Neuronal stem cell (in vitro differentiated cells): ENCODE results near the gene ATG9A.
A peak's percentile ranks its signal among the peaks of the same experiment; 100 is the strongest.

ENCODE experiments used
- DNase-seq: peaks from one replicate; pipeline ENCODE4 v3.0.0-alpha.2; 2013; ENCODE audit warnings: low spot score
- H2AFZ ChIP-seq: one replicate; pipeline ENCODE4 v1.6.1; 2013; ENCODE audit warnings: mild to moderate bottlenecking, low read length, inconsistent platforms
- H2AK5ac ChIP-seq: 2 replicates; pipeline ENCODE4 v1.6.1; 2013; ENCODE audit warnings: low read depth, mild to moderate bottlenecking, inconsistent platforms, low read length, moderate library complexity, mixed read lengths
- H2BK120ac ChIP-seq: 2 replicates; pipeline ENCODE4 v1.6.1; 2013; ENCODE audit warnings: low read depth, mild to moderate bottlenecking, inconsistent platforms, low read length, moderate library complexity, mixed read lengths
- H2BK12ac ChIP-seq: one replicate; pipeline ENCODE4 v1.6.1; 2013; ENCODE audit warnings: low read length, inconsistent platforms
- H2BK15ac ChIP-seq: 2 replicates; pipeline ENCODE4 v1.6.1; 2013; ENCODE audit warnings: mild to moderate bottlenecking, low read length, inconsistent platforms, mixed read lengths
- H2BK5ac ChIP-seq: one replicate; pipeline ENCODE4 v1.6.1; 2013; ENCODE audit warnings: inconsistent platforms, mild to moderate bottlenecking, low read length, moderate library complexity
- H3K14ac ChIP-seq: one replicate; pipeline ENCODE4 v1.6.1; 2013; ENCODE audit warnings: low read length, inconsistent platforms
- H3K18ac ChIP-seq: 2 replicates; pipeline ENCODE4 v1.6.1; 2013; ENCODE audit warnings: low read length, inconsistent platforms
- H3K23ac ChIP-seq: 2 replicates; pipeline ENCODE4 v1.6.1; 2013; ENCODE audit warnings: low read depth, mild to moderate bottlenecking, mixed read lengths, low read length, inconsistent platforms; ENCODE audit not compliant: poor library complexity
- H3K27ac ChIP-seq: replicated peaks from 3 replicates; pipeline ENCODE4 v1.5.1; 2013; ENCODE audit warnings: low read length, inconsistent platforms
- H3K27me3 ChIP-seq, 3 experiments: 2 replicates each; pipeline ENCODE4 v1.6.1; 2013; ENCODE audit warnings: low read length in 3 of 3, mild to moderate bottlenecking in 2 of 3, inconsistent platforms in 1 of 3, low read depth in 1 of 3, mixed read lengths in 1 of 3, moderate library complexity in 1 of 3; ENCODE audit not compliant: control insufficient read depth in 3 of 3, insufficient read depth in 3 of 3
- H3K36me3 ChIP-seq, 2 donors: replicated peaks in 1 of 2; 2 replicates each; pipeline ENCODE4 v1.6.1; 2013; ENCODE audit warnings: low read length in 2 of 2; ENCODE audit not compliant: control insufficient read depth in 2 of 2, insufficient read depth in 2 of 2
- H3K4ac ChIP-seq: 2 replicates; pipeline ENCODE4 v1.6.1; 2013; ENCODE audit warnings: inconsistent platforms, mild to moderate bottlenecking, low read length, moderate library complexity
- H3K4me1 ChIP-seq, 2 donors: 1 replicate in 1 of 2; 2 replicates in 1 of 2; pipeline ENCODE4 v1.6.1; 2013; ENCODE audit warnings: low read length in 2 of 2, low read depth in 1 of 2; ENCODE audit not compliant: control insufficient read depth in 2 of 2, insufficient read depth in 1 of 2
- H3K4me2 ChIP-seq: one replicate; pipeline ENCODE4 v1.6.1; 2013; ENCODE audit warnings: mild to moderate bottlenecking, low read length, inconsistent platforms; ENCODE audit not compliant: insufficient read depth, poor library complexity, severe bottlenecking
- H3K4me3 ChIP-seq, 2 donors: 2 replicates each; pipeline ENCODE4 v1.5.1; 2013; ENCODE audit warnings: low read length in 2 of 2, mild to moderate bottlenecking in 2 of 2, inconsistent platforms in 1 of 2, moderate library complexity in 1 of 2
- H3K79me1 ChIP-seq: one replicate; pipeline ENCODE4 v1.6.1; 2013; ENCODE audit warnings: low read depth, mild to moderate bottlenecking, inconsistent platforms, low read length, moderate library complexity
- H3K9ac ChIP-seq: one replicate; pipeline ENCODE4 v1.6.1; 2013; ENCODE audit warnings: mild to moderate bottlenecking, low read depth, low read length, inconsistent platforms; ENCODE audit not compliant: poor library complexity
- H3K9me3 ChIP-seq, 2 donors: replicated peaks in 1 of 2; 2 replicates each; pipeline versions ENCODE3 to v1.6.1; 2013; ENCODE audit warnings: low read length in 2 of 2, mild to moderate bottlenecking in 2 of 2, inconsistent platforms in 1 of 2, low read depth in 1 of 2, mixed read lengths in 1 of 2, moderate library complexity in 1 of 2; ENCODE audit not compliant: control insufficient read depth in 2 of 2, insufficient read depth in 1 of 2
- H4K8ac ChIP-seq: one replicate; pipeline ENCODE4 v1.6.1; 2013; ENCODE audit warnings: low read depth, mild to moderate bottlenecking, inconsistent platforms, low read length, moderate library complexity
- H4K91ac ChIP-seq: one replicate; pipeline ENCODE4 v1.6.1; 2013; ENCODE audit warnings: low read length, low read depth, mild to moderate bottlenecking, inconsistent platforms; ENCODE audit not compliant: poor library complexity
- WGBS, 2 donors: extraction: QIAGEN DNeasy Blood & Tissue Kit; methylation state at CpG; one replicate each; pipeline ENCODE4 v1.1.7; 2013; ENCODE audit warnings: missing lambda C conversion rate in 2 of 2, mixed read lengths in 1 of 2; ENCODE audit not compliant: insufficient read length in 2 of 2, insufficient replicate concordance in 1 of 2; ENCODE audit errors: extremely low coverage in 2 of 2; 5-methylcytosine and 5-hydroxymethylcytosine counted together

Gene ATG9A

DNA sequence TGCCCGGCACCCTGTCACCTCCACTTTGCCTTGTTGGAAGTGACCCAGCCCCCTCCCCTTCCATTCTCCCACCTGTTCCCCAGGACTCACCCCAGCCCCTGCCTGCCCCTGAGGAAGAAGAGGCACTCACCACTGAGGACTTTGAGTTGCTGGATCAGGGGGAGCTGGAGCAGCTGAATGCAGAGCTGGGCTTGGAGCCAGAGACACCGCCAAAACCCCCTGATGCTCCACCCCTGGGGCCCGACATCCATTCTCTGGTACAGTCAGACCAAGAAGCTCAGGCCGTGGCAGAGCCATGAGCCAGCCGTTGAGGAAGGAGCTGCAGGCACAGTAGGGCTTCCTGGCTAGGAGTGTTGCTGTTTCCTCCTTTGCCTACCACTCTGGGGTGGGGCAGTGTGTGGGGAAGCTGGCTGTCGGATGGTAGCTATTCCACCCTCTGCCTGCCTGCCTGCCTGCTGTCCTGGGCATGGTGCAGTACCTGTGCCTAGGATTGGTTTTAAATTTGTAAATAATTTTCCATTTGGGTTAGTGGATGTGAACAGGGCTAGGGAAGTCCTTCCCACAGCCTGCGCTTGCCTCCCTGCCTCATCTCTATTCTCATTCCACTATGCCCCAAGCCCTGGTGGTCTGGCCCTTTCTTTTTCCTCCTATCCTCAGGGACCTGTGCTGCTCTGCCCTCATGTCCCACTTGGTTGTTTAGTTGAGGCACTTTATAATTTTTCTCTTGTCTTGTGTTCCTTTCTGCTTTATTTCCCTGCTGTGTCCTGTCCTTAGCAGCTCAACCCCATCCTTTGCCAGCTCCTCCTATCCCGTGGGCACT lies 46.9 kb downstream of the ATG9A start:
- H3K4me3 ChIP-seq: no peak overlapping the region
- WGBS, 2 donors: no CpG with 5 or more reads among the region's 8 CpGs
- H3K36me3 ChIP-seq: peaks cover 33 to 52% of the 10 kb centered on the region in 2 donors
- no peak overlapping the region for H2BK120ac ChIP-seq
- no peak overlapping the region for H2BK15ac ChIP-seq
- peaks cover 5 to 6% of the 10 kb centered on the region in 2 donors for H3K4me1 ChIP-seq
- H3K14ac ChIP-seq: no peak overlapping the region
- no peaks in the 10 kb centered on the region for H3K9me3 ChIP-seq
- H3K18ac ChIP-seq: no peak overlapping the region
- H2BK5ac ChIP-seq: no peak overlapping the region
- no peak overlapping the region for H3K27ac ChIP-seq
- no peak overlapping the region for H3K23ac ChIP-seq
- H4K8ac ChIP-seq: no peak overlapping the region
- no peak overlapping the region for H2AK5ac ChIP-seq
- H3K79me1 ChIP-seq: peaks cover 2% of the 10 kb centered on the region
- no peak overlapping the region for H4K91ac ChIP-seq
- H3K27me3 ChIP-seq: no peaks in the 10 kb centered on the region
- no peak overlapping the region for H2AFZ ChIP-seq
- no peak overlapping the region for H3K4ac ChIP-seq
- no peak overlapping the region for H3K4me2 ChIP-seq
- no peak overlapping the region for H3K9ac ChIP-seq
- H2BK12ac ChIP-seq: no peak overlapping the region
- no peak for DNase-seq

DNA sequence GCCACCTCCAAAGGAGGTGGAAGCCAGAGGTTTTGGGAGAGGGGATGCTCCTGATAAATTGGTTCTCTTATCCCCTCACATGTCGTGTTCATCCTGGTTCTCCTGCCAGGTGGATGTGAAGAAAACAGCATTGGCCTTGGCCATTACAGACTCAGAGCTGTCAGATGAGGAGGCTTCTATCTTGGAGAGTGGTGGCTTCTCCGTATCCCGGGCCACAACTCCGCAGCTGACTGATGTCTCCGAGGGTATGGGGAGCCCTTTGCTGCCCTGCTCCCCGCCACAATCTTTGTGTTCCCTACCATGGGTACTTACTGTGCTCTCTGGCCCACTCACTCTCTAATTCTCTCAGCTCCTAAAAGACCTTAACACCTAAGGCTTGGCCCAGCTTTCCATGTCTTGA lies 47.9 kb downstream of the ATG9A start:
- WGBS, 2 donors: no CpG with 5 or more reads among the region's 6 CpGs
- H3K79me1 ChIP-seq: peaks cover 2% of the 10 kb centered on the region

DNA sequence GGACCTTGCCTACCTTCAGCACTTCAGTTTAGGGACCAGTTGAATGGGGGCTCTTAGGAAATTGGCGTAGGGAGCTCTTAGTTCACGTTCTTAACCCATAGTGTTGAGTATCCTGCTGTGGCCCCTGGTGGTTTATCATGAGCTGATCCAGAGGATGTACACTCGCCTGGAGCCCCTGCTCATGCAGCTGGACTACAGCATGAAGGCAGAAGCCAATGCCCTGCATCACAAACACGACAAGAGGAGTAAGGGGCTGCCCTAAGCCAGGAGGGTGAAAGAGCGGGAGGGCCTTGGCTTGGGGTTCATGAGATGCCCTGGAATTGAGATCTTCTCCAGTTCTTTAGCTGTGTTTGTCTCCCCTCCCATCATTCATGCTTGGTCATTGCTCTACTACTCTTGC lies 48.5 kb downstream of the ATG9A start:
- Histone ChIP-seq H4K8ac (no peak overlapping the region), H3K18ac (no peak overlapping the region), H3K4me3 (no peak overlapping the region), H3K36me3 (peaks cover 33 to 52% of the 10 kb centered on the region in 2 donors), H4K91ac (no peak overlapping the region), H3K9ac (no peak overlapping the region), H3K9me3 (no peaks in the 10 kb centered on the region), H2AFZ (no peak overlapping the region), H3K27ac (no peak overlapping the region), H3K14ac (no peak overlapping the region), H2BK12ac (no peak overlapping the region), H2BK120ac (no peak overlapping the region), H3K79me1 (peaks cover 5% of the 10 kb centered on the region), H3K23ac (peak overlapping the region; percentile 61), H3K4me1 (peaks cover 7 to 8% of the 10 kb centered on the region in 2 donors), H2BK5ac (peak overlapping the region; percentile 26), H2AK5ac (no peak overlapping the region), H2BK15ac (no peak overlapping the region), H3K4me2 (no peak overlapping the region), H3K4ac (no peak overlapping the region), H3K27me3 (no peaks in the 10 kb centered on the region)
- DNase-seq: no peak
- WGBS, 2 donors: no CpG with 5 or more reads among the region's 5 CpGs

More for the DNA sequence above, 47.9 kb downstream of the ATG9A start:
- Histone ChIP-seq H3K4me2 (no peak overlapping the region), H3K4me1 (peaks cover 5 to 6% of the 10 kb centered on the region in 2 donors), H3K9ac (no peak overlapping the region), H3K4ac (no peak overlapping the region), H3K4me3 (no peak overlapping the region), H3K9me3 (no peaks in the 10 kb centered on the region), H2BK120ac (no peak overlapping the region), H3K36me3 (peaks cover 33 to 52% of the 10 kb centered on the region in 2 donors), H2BK5ac (peak overlapping the region; percentile 26), H3K27me3 (no peaks in the 10 kb centered on the region), H3K14ac (no peak overlapping the region), H2BK12ac (no peak overlapping the region), H2BK15ac (no peak overlapping the region), H4K91ac (no peak overlapping the region), H2AFZ (no peak overlapping the region), H3K27ac (no peak overlapping the region), H4K8ac (no peak overlapping the region), H3K23ac (no peak overlapping the region), H2AK5ac (no peak overlapping the region), H3K18ac (no peak overlapping the region)
- DNase-seq: no peak

DNA sequence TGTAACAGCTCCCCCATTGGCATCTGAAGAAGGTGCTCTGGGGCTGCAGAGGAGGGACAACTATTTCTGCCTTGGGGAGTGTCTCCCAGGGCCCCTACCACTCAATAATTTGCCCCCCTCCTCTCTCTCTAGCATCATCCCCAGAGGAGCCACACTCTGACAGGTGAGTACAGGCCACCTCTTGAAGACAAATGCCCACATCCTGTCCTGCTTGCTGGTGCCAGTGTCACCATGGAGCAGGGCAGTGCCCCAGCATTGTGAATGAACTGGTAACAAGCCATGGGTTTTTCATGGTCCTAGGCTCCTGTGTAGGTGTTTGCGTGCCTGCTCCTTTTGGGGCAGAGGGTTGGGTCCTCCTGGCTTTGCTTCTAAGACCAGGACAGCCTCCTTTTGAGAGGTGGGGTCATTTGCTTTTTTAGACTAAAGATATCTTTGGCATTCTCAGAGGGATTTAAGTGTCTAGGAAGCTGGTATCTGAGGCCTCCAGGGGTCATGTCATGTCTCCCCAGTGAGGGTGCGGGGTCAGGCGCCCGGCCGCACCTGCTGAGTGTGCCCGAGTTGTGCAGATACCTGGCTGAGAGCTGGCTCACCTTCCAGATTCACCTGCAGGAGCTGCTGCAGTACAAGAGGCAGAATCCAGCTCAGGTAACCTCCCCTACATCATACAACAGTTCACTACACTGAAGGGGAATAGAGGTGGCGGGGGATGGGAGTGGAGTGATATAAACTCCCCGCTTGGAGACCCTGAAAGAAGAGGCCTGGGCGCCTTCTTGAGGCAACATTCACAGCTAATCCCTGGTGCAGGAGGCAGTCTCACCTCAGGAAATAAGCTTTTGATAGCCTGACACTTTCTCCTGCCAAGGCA lies 49.6 kb downstream of the ATG9A start:
- Histone ChIP-seq H3K36me3 (peaks cover 35 to 54% of the 10 kb centered on the region in 2 donors), H2BK12ac (no peak overlapping the region), H3K14ac (no peak overlapping the region), H2BK5ac (no peak overlapping the region), H3K23ac (no peak overlapping the region), H3K4me1 (peaks cover 8 to 9% of the 10 kb centered on the region in 2 donors), H2BK120ac (no peak overlapping the region), H4K8ac (no peak overlapping the region), H3K79me1 (peaks cover 5% of the 10 kb centered on the region), H3K18ac (no peak overlapping the region), H2AFZ (no peak overlapping the region), H3K9me3 (no peaks in the 10 kb centered on the region), H4K91ac (no peak overlapping the region), H3K4me3 (no peak overlapping the region), H3K4me2 (no peak overlapping the region), H3K27me3 (no peaks in the 10 kb centered on the region), H2AK5ac (no peak overlapping the region), H3K4ac (no peak overlapping the region), H2BK15ac (no peak overlapping the region), H3K9ac (no peak overlapping the region), H3K27ac (no peak overlapping the region)
- DNase-seq: no peak
- no CpG with 5 or more reads among the region's 9 CpGs for WGBS, 2 donors
